CD14-positive monocyte (primary cell): ENCODE results near the gene TKTL1. TPM values are rescaled to one million over a fixed set of nuclear protein-coding genes. Genes with fewer than 3 reads are reported as not detected.

Experiments used
- DNase-seq, 3 donors: peaks; one replicate each; pipeline ENCODE4 v3.0.0-alpha.2; 2011 to 2022
- H2AFZ ChIP-seq: 2 replicates; pipeline ENCODE4 v1.6.0; 2012; ENCODE audit warnings: mild to moderate bottlenecking, low read depth, low read length, inconsistent platforms; ENCODE audit not compliant: insufficient read depth, poor library complexity, severe bottlenecking
- H3K27ac ChIP-seq, 2 donors: 1 replicate in 1 of 2; 2 replicates in 1 of 2; pipeline ENCODE4 v1.5.1; 2012 to 2013; ENCODE audit warnings: low read length in 2 of 2, control low read depth in 1 of 2, inconsistent platforms in 1 of 2, low read depth in 1 of 2, mild to moderate bottlenecking in 1 of 2
- H3K27me3 ChIP-seq, 2 donors: one replicate each; pipeline versions ENCODE4 v1.6.0 to v1.6.1; 2011 to 2013; ENCODE audit warnings: low read length in 2 of 2; ENCODE audit not compliant: control insufficient read depth in 2 of 2, insufficient read depth in 2 of 2
- H3K36me3 ChIP-seq, 2 donors: replicated peaks in 1 of 2; 1 replicate in 1 of 2; 2 replicates in 1 of 2; pipeline versions ENCODE4 v1.5.1 to v1.6.1; 2012 to 2013; ENCODE audit warnings: low read length in 2 of 2, control low read depth in 1 of 2, inconsistent platforms in 1 of 2, mild to moderate bottlenecking in 1 of 2; ENCODE audit not compliant: insufficient read depth in 2 of 2, control insufficient read depth in 1 of 2
- H3K4me1 ChIP-seq, 2 donors: 1 replicate in 1 of 2; 2 replicates in 1 of 2; pipeline versions ENCODE4 v1.5.1 to v1.6.1; 2012 to 2013; ENCODE audit warnings: low read length in 2 of 2, control low read depth in 1 of 2, inconsistent platforms in 1 of 2, mild to moderate bottlenecking in 1 of 2, moderate library complexity in 1 of 2; ENCODE audit not compliant: insufficient read depth in 2 of 2, control insufficient read depth in 1 of 2
- H3K4me2 ChIP-seq: replicated peaks from 2 replicates; pipeline ENCODE3; 2012; ENCODE audit warnings: low read length, moderate library complexity, mild to moderate bottlenecking; ENCODE audit not compliant: poor library complexity, severe bottlenecking; ENCODE audit errors: extremely low read depth
- H3K4me3 ChIP-seq, 3 experiments: fragments of 200-600 bp in 1 of 3; sonication (generic) in 1 of 3; replicated peaks in 1 of 3; 1 replicate in 2 of 3; 2 replicates in 1 of 3; pipeline ENCODE4 v1.5.1; 2011 to 2013; ENCODE audit warnings: low read length in 3 of 3, mild to moderate bottlenecking in 3 of 3, control low read depth in 2 of 3, low read depth in 2 of 3, inconsistent platforms in 1 of 3, moderate library complexity in 1 of 3
- H3K79me2 ChIP-seq: 2 replicates; pipeline ENCODE4 v1.6.0; 2012; ENCODE audit warnings: mild to moderate bottlenecking, control low read depth, inconsistent platforms, low read length, moderate library complexity; ENCODE audit not compliant: insufficient read depth
- H3K9ac ChIP-seq: 2 replicates; pipeline ENCODE4 v1.6.0; 2017; ENCODE audit warnings: low read length, mild to moderate bottlenecking; ENCODE audit not compliant: insufficient read depth, poor library complexity, severe bottlenecking
- H3K9me3 ChIP-seq, 2 donors: replicated peaks in 1 of 2; 1 replicate in 1 of 2; 2 replicates in 1 of 2; pipeline versions ENCODE4 v1.5.1 to v1.6.1; 2012 to 2013; ENCODE audit warnings: low read length in 2 of 2, control low read depth in 1 of 2; ENCODE audit not compliant: control insufficient read depth in 1 of 2, insufficient read depth in 1 of 2
- H4K20me1 ChIP-seq: 2 replicates; pipeline ENCODE4 v1.6.0; 2012; ENCODE audit warnings: mild to moderate bottlenecking, low read length, control low read depth, moderate library complexity; ENCODE audit not compliant: insufficient read depth
- H3K27ac Mint-ChIP-seq, 7 donors: one replicate each; pipeline ENCODE4 v1.8.0; 2020; ENCODE audit warnings: mild to moderate bottlenecking in 7 of 7, mixed read lengths in 7 of 7, moderate library complexity in 6 of 7, inconsistent platforms in 2 of 7
- H3K27me3 Mint-ChIP-seq, 3 donors: one replicate each; pipeline ENCODE4 v1.8.0; 2021 to 2022; ENCODE audit warnings: low read depth in 3 of 3, mild to moderate bottlenecking in 3 of 3, mixed read lengths in 3 of 3, moderate library complexity in 3 of 3, inconsistent platforms in 1 of 3
- H3K36me3 Mint-ChIP-seq, 2 donors: one replicate each; pipeline ENCODE4 v1.8.0; 2020; ENCODE audit warnings: mixed read lengths in 2 of 2, inconsistent platforms in 1 of 2, mild to moderate bottlenecking in 1 of 2
- H3K4me1 Mint-ChIP-seq: one replicate; pipeline ENCODE4 v1.8.0; 2020; ENCODE audit warnings: mild to moderate bottlenecking, mixed read lengths
- H3K4me3 Mint-ChIP-seq, 2 donors: one replicate each; pipeline ENCODE4 v1.8.0; 2020; ENCODE audit warnings: mild to moderate bottlenecking in 2 of 2, mixed read lengths in 2 of 2, moderate library complexity in 1 of 2
- H3K9me3 Mint-ChIP-seq, 7 donors: one replicate each; pipeline ENCODE4 v1.8.0; 2020 to 2022; ENCODE audit warnings: mixed read lengths in 7 of 7, mild to moderate bottlenecking in 6 of 7, moderate library complexity in 6 of 7, inconsistent platforms in 2 of 7
- WGBS: methylation state at CpG from one replicate; pipeline ENCODE4 v1.1.5; 2013; ENCODE audit warnings: missing lambda C conversion rate; ENCODE audit not compliant: insufficient coverage; 5-methylcytosine and 5-hydroxymethylcytosine counted together
- intact Hi-C, 2 donors: fragments of 100-400 bp; cut with micrococcal nuclease; formaldehyde crosslinking; loops; one replicate each; pipeline versions ENCODE4 v1.15.0 to v1.15.1; 2023
- polyA plus RNA-seq, 3 donors: library from polyadenylated mRNA; depleted of rRNA in 1 of 3; unstranded in 2 of 3; stranded (reverse) in 1 of 3; fragments of 300-500 nt in 2 of 3; fragments of >200 nt in 1 of 3; fragmentation: Illumina TruSeq in 2 of 3; gene quantifications; 1 replicate in 2 of 3; 2 replicates in 1 of 3; pipeline ENCODE4 v1.2.3, GENCODE V29; 2012 to 2021
- TF ChIP-seq, protein P1 (sequence below): fragments of 200-600 bp; IDR thresholded peaks from one replicate; pipeline ENCODE4 v1.8.0; 2022; ENCODE audit warnings: antibody characterized with exemption, mild to moderate bottlenecking

The TKTL1 gene
- polyA plus RNA-seq, 3 donors: 0.20 to 1.3 (median 0.60) TPM

DNA sequence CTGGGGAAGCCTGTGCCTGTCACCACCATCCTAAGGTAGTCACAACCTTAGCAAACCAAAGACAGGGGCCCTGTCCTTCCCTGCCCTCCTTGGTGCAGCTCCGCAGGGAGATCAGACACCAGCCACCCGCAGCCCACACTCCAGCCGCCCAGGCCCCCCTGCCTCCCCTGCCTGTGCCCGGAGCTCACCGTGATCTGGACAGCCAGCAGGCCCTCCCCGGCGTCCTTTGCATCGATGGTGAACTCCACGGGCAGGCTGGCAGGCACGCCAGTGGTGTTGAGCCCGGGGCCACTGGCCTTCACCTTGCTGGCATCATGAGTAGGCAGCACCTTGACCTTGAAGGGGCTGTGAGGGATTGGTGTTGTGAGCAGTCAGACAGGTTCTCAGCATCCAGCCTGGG, 62.4 kb downstream of the TKTL1 start:
- H3K4me3 ChIP-seq: no peak overlapping the region
- intact Hi-C loops: no loop called here
- peaks cover 0 to 2% (median 0%) of the 10 kb centered on the region in 3 donors for H3K27me3 Mint-ChIP-seq
- H3K9me3 Mint-ChIP-seq: no peaks in the 10 kb centered on the region
- WGBS: 100% methylated on average over 5 of the region's 11 CpGs
- no peak overlapping the region for H2AFZ ChIP-seq
- H3K79me2 ChIP-seq: peaks cover 79% of the 10 kb centered on the region
- no peaks in the 10 kb centered on the region for H3K9me3 ChIP-seq
- peaks cover 99% of the 10 kb centered on the region for H4K20me1 ChIP-seq
- H3K27ac ChIP-seq: peak overlapping the region in 1 of 2 donors; percentile 1
- peaks cover 3% of the 10 kb centered on the region for H3K4me1 Mint-ChIP-seq
- TF ChIP-seq, protein P1, sequence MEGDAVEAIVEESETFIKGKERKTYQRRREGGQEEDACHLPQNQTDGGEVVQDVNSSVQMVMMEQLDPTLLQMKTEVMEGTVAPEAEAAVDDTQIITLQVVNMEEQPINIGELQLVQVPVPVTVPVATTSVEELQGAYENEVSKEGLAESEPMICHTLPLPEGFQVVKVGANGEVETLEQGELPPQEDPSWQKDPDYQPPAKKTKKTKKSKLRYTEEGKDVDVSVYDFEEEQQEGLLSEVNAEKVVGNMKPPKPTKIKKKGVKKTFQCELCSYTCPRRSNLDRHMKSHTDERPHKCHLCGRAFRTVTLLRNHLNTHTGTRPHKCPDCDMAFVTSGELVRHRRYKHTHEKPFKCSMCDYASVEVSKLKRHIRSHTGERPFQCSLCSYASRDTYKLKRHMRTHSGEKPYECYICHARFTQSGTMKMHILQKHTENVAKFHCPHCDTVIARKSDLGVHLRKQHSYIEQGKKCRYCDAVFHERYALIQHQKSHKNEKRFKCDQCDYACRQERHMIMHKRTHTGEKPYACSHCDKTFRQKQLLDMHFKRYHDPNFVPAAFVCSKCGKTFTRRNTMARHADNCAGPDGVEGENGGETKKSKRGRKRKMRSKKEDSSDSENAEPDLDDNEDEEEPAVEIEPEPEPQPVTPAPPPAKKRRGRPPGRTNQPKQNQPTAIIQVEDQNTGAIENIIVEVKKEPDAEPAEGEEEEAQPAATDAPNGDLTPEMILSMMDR: no peak
- H3K36me3 Mint-ChIP-seq: peaks cover 57 to 91% of the 10 kb centered on the region in 2 donors
- H3K4me1 ChIP-seq: peaks cover 0 to 4% of the 10 kb centered on the region in 2 donors
- no peak overlapping the region for H3K4me2 ChIP-seq
- H3K27me3 ChIP-seq: no peaks in the 10 kb centered on the region
- H3K36me3 ChIP-seq: peaks cover 97 to 98% of the 10 kb centered on the region in 2 donors
- H3K9ac ChIP-seq: no peak overlapping the region
- no peak overlapping the region for H3K4me3 Mint-ChIP-seq
- DNase-seq: no peak
- peak overlapping the region in 1 of 7 donors; percentile 50 for H3K27ac Mint-ChIP-seq

GRCh38 chrX:154358829-154359228, 63.2 kb downstream of the TKTL1 start:
- Mint-ChIP-seq H3K27me3 (peaks cover 0 to 2% (median 0%) of the 10 kb centered on the region in 3 donors), H3K4me3 (no peak overlapping the region), H3K9me3 (no peaks in the 10 kb centered on the region), H3K27ac (peak overlapping the region in 5 of 7 donors; percentile 21 to 75 (median 69)), H3K36me3 (peaks cover 52 to 91% of the 10 kb centered on the region in 2 donors), H3K4me1 (peaks cover 3% of the 10 kb centered on the region)
- Histone ChIP-seq H3K27me3 (no peaks in the 10 kb centered on the region), H3K9me3 (no peaks in the 10 kb centered on the region), H4K20me1 (peaks cover 99% of the 10 kb centered on the region), H3K4me2 (no peak overlapping the region), H3K36me3 (peaks cover 94 to 96% of the 10 kb centered on the region in 2 donors), H3K4me1 (no peaks in the 10 kb centered on the region), H3K27ac (peak overlapping the region in 1 of 2 donors; percentile 1), H3K79me2 (peaks cover 84% of the 10 kb centered on the region), H2AFZ (no peak overlapping the region), H3K4me3 (no peak overlapping the region), H3K9ac (no peak overlapping the region)
- no peak for DNase-seq
- TF ChIP-seq, protein P1: no peak
- WGBS: 100% methylated on average over 2 of the region's 6 CpGs
- intact Hi-C loops: no loop called here
